Uterus (tissue), 4 donors: ENCODE measurements around the gene GALNT9. TPM values are rescaled to one million over a fixed set of nuclear protein-coding genes. Genes with fewer than 3 reads are reported as not detected.
"Not testable (repeated sequence)": the region's sequence is repeated elsewhere in the genome, so short reads cannot be mapped to it uniquely, and the experiment has no call there.

Source experiments
- DNase-seq, 2 donors: peaks; one replicate each; pipeline ENCODE4 v3.0.0-alpha.2; 2019 to 2020
- H3K27ac ChIP-seq, 2 donors: fragments of 200-600 bp; sonication (generic); 1 replicate in 1 of 2; 2 replicates in 1 of 2; pipeline ENCODE4 v1.5.1; 2016 to 2018
- H3K27me3 ChIP-seq, 2 donors: fragments of 200-600 bp; sonication (generic); one replicate each; pipeline ENCODE4 v1.5.1; 2018 to 2019; ENCODE audit warnings: control low read depth in 1 of 2
- H3K36me3 ChIP-seq, 2 donors: fragments of 200-600 bp; sonication (generic); one replicate each; pipeline ENCODE4 v1.5.1; 2019; ENCODE audit warnings: control low read depth in 1 of 2
- H3K4me1 ChIP-seq, 2 donors: fragments of 200-600 bp; sonication (generic); one replicate each; pipeline ENCODE4 v1.5.1; 2018 to 2019; ENCODE audit warnings: control low read depth in 1 of 2
- H3K4me3 ChIP-seq, 2 donors: fragments of 200-600 bp; sonication (generic); 1 replicate in 1 of 2; 2 replicates in 1 of 2; pipeline ENCODE4 v1.5.1; 2018 to 2019; ENCODE audit warnings: mild to moderate bottlenecking in 1 of 2
- H3K9me3 ChIP-seq, 2 donors: fragments of 200-600 bp; sonication (generic); one replicate each; pipeline ENCODE4 v1.5.1; 2019; ENCODE audit warnings: control low read depth in 1 of 2
- POLR2A ChIP-seq, 2 donors: fragments of 450-650 bp; IDR thresholded peaks; one replicate each; pipeline ENCODE4 v1.6.1; 2016; ENCODE audit warnings: antibody characterized with exemption in 2 of 2, mild to moderate bottlenecking in 1 of 2, moderate library complexity in 1 of 2
- intact Hi-C: fragments of 100-400 bp; cut with DNase I; formaldehyde crosslinking; loops from one replicate; pipeline ENCODE4 v1.15.1; 2023; ENCODE audit warnings: low total_unique reads
- total RNA-seq, 4 donors: library from RNA; depleted of rRNA in 3 of 4; stranded (reverse); fragments of >200 nt in 3 of 4; gene quantifications; one replicate each; pipeline versions ENCODE4 v1.1.0 to v1.2.4, GENCODE V29; 2014 to 2023
- TF ChIP-seq, protein P1 (sequence below), 4 experiments: fragments of 200-600 bp in 2 of 4; fragments of 450-650 bp in 2 of 4; sonication (generic) in 2 of 4; IDR thresholded peaks; one replicate each; pipeline ENCODE4 v1.5.1; 2016 to 2019; ENCODE audit warnings: antibody characterized with exemption in 4 of 4, mild to moderate bottlenecking in 2 of 4, moderate library complexity in 1 of 4
- donor health status: DM: yes; HTN: yes; CAD: no.

Gene GALNT9
- total RNA-seq, 4 donors from 2014 or later: 1.5 to 4.3 TPM; not detected in 2

DNA sequence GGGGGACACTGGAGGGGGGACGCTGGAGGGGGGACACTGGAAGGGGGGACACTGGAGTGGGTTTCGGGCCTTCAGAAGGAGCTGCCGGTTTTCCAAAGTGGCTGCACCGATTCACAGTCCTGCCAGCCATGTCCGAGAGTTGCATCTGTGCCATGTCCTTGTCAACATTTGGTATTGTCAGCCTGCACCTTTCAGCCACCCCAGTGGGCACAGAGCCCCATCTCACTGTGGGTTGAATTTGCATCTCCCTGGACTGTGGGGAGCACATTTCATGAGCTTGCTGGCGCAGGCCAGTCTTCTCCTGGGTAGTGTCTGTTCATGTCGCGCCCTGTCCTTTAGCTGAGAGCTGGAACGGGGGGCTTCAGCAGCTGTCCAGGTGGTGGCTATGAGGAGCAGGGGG lies 72.7 kb downstream of the GALNT9 start:
- DNase-seq: no peak
- Histone ChIP-seq H3K4me1 (no peaks in the 10 kb centered on the region), H3K27me3 (no peaks in the 10 kb centered on the region), H3K4me3 (no peak overlapping the region), H3K36me3 (no peaks in the 10 kb centered on the region), H3K9me3 (no peaks in the 10 kb centered on the region), H3K27ac (no peak overlapping the region)
- intact Hi-C loops: no loop called here
- no peak for TF ChIP-seq POLR2A (IDR thresholded peaks at IDR 0.05)
- TF ChIP-seq, protein P1, sequence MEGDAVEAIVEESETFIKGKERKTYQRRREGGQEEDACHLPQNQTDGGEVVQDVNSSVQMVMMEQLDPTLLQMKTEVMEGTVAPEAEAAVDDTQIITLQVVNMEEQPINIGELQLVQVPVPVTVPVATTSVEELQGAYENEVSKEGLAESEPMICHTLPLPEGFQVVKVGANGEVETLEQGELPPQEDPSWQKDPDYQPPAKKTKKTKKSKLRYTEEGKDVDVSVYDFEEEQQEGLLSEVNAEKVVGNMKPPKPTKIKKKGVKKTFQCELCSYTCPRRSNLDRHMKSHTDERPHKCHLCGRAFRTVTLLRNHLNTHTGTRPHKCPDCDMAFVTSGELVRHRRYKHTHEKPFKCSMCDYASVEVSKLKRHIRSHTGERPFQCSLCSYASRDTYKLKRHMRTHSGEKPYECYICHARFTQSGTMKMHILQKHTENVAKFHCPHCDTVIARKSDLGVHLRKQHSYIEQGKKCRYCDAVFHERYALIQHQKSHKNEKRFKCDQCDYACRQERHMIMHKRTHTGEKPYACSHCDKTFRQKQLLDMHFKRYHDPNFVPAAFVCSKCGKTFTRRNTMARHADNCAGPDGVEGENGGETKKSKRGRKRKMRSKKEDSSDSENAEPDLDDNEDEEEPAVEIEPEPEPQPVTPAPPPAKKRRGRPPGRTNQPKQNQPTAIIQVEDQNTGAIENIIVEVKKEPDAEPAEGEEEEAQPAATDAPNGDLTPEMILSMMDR (IDR thresholded peaks at IDR 0.05): no peak

- no peaks in the 10 kb centered on the region for H3K9me3 ChIP-seq
- no peaks in the 10 kb centered on the region for H3K36me3 ChIP-seq
- no peak overlapping the region for H3K27ac ChIP-seq
- intact Hi-C loops: no loop called here
- no peak overlapping the region for H3K4me3 ChIP-seq
- H3K4me1 ChIP-seq: no peaks in the 10 kb centered on the region
- DNase-seq: no peak
- TF ChIP-seq POLR2A (IDR thresholded peaks at IDR 0.05): no peak
- TF ChIP-seq, protein P1 (IDR thresholded peaks at IDR 0.05): no peak
- no peaks in the 10 kb centered on the region for H3K27me3 ChIP-seq
These were observed 73.7 kb downstream of the GALNT9 start for GRCh38 chr12:132255642-132256041.

GRCh38 chr12:132253698-132254480 lies 75.5 kb downstream of the GALNT9 start:
- no peaks in the 10 kb centered on the region for H3K36me3 ChIP-seq
- no peaks in the 10 kb centered on the region for H3K9me3 ChIP-seq
- intact Hi-C loops: no loop called here
- no peak for TF ChIP-seq POLR2A (IDR thresholded peaks at IDR 0.05)
- TF ChIP-seq, protein P1 (IDR thresholded peaks at IDR 0.05): no peak
- H3K4me3 ChIP-seq: no peak overlapping the region
- no peak for DNase-seq
- H3K27me3 ChIP-seq: no peaks in the 10 kb centered on the region
- H3K4me1 ChIP-seq: no peaks in the 10 kb centered on the region
- no peak overlapping the region for H3K27ac ChIP-seq

- H3K27me3 ChIP-seq, intact Hi-C loops, H3K4me1 ChIP-seq, H3K36me3 ChIP-seq, H3K4me3 ChIP-seq, H3K27ac ChIP-seq, DNase-seq, H3K9me3 ChIP-seq: not testable (repeated sequence)
These were observed 76.4 kb downstream of the GALNT9 start for GRCh38 chr12:132252981-132253380.

- H3K4me3 ChIP-seq: no peak overlapping the region
- no peaks in the 10 kb centered on the region for H3K36me3 ChIP-seq
- no peak for DNase-seq
- no peaks in the 10 kb centered on the region for H3K9me3 ChIP-seq
- intact Hi-C loops: no loop called here
- no peaks in the 10 kb centered on the region for H3K27me3 ChIP-seq
- H3K4me1 ChIP-seq: no peaks in the 10 kb centered on the region
- TF ChIP-seq, protein P1 (IDR thresholded peaks at IDR 0.05): no peak
- TF ChIP-seq POLR2A (IDR thresholded peaks at IDR 0.05): no peak
- no peak overlapping the region for H3K27ac ChIP-seq
These were observed 77.5 kb downstream of the GALNT9 start for GRCh38 chr12:132251741-132252490.
